COLO829 (cell line): ENCODE data around the gene OR7C2.
"Not testable (repeated sequence)": the region's sequence is repeated elsewhere in the genome, so short reads cannot be mapped to it uniquely, and the experiment has no call there.

Experiments
- DNase-seq: peaks from one replicate; pipeline ENCODE4 v3.0.0; 2012; ENCODE audit warnings: low spot score

The OR7C2 gene

DNA sequence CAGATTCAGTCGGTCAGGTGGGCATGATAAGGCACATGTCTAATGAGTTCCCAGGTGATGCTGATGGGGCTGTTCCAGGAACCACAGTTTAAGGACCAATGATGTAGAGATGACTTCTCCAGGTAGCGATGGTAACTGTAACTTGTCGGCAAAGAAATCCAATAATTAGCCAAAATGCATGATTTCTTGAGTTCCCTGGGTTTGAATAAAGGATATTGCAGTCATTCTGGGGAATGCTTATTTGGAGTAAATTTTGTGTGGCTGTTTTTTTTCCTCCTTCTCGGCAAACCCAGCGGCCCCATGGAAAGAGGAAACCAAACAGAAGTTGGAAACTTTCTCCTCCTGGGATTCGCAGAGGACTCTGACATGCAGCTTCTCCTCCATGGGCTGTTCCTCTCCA lies at the start of gene OR7C2:
OR7C2 (plus strand) TSS at position 301 of the 400 bp plus-strand sequence; CDS start at position 301, 0 bp downstream.
- no peak for DNase-seq

DNA sequence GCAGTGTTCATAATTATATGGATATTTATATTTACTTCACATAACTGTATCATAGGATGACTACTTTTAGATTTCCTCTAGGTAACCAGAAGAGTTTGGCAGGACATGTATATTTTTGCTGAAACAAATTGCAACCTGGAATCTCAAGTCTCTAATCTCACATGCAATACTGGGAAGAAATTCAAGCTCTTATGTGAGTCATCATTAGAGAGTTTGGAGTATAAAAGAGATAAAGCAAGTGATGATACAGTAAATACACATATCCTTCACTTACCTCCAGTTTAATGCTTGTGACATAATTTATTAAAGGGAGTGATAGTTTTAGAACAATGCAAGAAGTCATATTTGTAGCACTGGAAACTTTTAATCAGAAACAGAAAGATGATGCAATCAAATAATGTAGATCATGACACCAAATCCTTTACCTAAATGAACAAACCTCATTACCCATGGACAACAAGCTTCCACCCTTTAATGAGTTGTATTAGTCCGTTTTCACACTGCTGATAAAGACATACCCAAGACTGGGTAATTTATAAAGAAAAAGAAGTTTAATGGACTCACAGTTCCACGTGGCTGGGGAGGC lies 39.5 kb upstream of the OR7C2 start:
- DNase-seq = no peak

DNA sequence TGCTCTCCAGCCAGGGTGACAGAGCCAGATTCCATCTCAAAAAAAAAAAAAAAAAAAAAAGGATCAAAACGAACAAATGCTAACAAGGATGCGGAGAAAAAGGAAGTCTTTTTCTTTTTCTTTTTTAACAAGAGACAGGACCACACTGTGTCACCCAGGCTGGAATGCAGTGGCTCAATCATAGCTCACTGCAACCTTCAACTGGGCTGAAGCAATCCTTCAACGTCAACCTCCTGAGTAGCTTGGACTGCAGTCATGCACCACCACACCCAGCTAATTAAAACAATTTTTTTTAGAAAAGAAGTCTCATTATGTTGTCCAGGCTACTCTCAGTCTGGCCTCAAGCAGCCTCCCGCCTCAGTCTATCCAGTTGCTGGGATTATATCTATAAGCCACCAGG lies 34.6 kb upstream of the OR7C2 start:
- DNase-seq = no peak

DNA sequence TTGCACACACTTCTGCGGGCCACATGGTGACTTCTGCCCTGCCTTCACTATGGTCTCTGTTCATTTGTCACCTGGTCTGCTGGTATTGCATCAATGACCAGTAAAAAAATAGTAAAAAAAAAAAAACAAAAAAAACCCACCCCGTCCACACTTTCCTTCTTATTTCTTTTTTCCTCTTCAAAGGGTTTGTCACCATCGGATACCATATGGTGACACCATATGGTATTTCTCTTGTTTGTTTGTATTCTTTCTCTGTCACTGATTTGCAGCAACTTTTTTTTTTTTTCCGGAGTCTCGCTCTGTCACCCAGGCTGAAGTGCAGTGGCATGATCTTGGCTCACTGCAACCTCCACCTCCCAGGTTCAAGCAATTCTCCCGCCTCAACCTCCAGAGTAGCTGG lies 26.2 kb upstream of the OR7C2 start:
- no peak for DNase-seq

DNA sequence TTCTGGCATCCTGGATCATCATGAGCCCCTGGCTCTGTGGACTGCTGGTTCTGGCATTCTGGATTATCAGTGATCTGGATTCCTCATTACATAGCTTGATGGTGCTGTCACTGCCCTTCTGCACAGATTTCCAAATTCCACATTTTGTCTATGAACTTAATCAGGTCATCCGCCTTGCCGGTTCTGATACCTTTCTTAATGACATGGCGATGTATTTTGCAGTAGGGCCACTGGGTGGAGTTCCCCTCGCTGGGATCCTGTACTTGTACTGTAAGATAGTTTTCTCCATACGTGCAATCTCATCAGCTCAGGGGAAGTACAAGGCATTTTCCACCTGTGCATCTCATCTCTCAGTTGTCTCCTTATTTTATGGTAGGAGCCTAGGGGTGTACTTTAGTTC lies 24.4 kb upstream of the OR7C2 start:
- DNase-seq = no peak

DNA sequence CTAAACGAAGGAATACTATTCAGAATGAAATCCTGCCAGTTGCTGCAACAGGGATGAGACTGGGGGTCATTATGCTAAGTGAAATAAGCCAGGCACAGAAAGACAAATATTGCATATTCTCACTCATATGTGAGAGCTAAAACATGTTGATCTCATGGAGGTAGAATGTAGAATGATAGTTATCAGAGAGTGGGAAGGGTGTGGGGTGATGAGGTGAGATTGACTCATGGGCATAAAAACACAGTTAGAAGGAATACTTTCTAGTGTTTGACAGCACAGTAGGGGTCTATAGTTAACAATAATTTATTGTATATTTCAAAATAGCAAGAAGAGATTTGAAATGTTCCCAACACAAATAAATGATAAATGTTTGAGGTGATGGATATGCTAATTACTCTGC lies 7.8 kb upstream of the OR7C2 start:
- no peak for DNase-seq

DNA sequence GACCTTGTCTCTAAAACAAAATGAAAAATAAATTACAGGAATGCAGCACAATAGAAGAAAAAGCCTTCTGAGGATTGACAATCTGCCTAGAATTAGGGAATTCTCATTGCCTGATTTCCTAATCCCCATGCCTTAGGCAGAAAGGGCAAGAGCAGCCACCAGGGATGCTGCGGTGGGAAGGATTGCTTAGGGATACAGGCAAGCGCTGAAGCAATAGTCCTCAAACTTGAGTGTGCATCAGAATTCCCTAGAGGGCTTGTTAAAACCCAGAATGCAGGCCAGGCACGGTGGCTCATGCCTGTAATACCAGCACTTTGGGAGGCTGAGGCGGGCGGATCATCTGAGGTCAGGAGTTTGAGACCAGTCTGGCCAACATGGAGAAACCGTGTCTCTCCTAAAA lies 1.0 kb upstream of the OR7C2 start:
- no peak for DNase-seq

DNA sequence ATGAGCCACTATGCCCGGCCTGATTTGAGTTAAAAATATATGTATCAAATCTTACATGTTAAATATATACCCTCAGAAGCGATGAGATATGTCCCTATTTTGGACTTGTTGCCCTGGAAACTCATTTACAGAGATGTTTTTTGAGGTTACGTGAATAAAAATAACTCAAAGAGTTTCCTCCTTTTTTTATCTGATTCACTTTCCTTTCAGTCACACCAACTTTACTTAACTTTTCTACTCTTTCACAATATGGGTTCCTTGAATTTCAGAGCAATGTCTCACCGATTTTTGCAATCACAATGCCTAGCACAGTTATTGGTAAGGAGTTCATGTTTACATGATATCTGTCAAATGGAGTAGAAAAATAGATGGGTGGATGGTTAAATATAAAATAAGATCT lies 2.3 kb downstream of the OR7C2 start:
- no peak for DNase-seq

DNA sequence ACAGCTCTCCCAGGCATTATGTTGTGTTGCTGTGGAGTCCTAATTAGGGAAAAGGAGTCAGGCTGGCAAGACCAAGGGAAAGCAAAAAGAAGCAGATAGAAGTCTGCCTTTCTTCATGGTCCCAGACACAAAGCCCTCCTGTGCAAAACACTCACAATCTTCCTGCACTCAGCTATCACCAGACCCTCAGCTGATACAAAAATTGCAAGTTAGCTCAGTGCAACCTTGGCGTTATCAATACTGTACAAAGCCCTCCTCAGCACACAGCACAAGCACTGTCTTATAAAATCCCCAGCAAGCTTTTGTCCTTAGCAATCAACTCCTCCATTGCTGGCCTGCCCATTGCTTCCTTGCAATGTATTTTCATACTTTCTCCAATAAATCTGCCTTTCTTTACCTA lies 3.2 kb downstream of the OR7C2 start:
- no peak for DNase-seq

DNA sequence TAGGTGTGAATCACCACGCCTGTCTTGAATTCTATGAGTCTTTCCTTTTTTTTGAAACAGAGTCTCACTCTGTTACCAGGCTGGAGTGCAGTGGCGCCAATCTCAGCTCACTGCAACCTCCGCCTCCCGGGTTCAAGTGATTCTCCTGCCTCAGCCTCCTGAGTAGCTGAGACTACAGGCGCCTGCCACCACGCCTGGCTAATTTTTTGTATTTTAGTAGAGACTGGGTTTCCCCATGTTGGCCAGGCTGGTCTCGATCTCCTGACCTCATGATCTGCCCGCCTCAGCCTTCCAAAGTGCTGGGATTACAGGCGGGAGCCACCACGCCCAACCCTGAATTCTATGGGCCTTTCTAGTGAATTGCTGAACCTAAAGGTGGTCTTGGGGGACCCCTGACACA lies 8.1 kb downstream of the OR7C2 start:
- not testable (repeated sequence) for DNase-seq

DNA sequence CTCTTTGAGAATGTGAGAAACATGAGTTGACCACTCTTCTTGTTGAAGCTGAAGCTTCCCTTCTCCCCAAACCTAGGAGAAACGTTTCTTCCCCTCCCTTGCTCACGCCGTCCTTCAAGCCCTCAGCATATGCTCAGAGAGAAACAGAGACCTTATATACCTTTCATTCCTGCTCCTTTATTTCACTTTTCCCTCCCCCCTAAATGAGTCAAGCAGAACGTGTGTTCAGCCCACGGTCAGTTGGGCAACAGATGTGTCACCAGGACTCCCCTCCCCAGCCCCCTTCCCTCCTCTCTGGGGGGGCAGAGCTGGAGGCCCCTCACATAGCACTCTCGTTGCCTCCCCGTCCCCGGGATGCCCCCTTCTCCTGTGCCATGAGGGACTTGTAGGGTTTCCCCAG lies 8.6 kb downstream of the OR7C2 start:
- no peak for DNase-seq

DNA sequence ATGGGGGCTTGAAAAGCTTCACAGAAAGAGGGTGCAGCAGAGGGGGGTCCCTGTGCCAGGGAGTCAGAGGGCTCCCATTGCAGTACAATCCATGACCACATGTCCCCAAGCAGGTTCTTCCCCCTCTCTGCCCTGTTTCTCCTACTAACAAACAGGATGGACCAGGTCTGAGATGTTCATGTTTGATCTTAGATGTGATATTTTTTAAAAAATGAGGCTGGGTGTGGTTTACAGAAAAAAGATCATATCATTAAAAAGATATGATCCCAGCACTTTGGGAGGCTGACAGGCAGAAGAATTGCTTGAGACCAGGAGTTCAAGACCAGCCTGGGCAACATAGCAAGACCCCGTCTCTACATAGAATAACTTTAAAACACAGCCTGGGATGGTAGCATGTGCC lies 9.1 kb downstream of the OR7C2 start:
- no peak for DNase-seq

DNA sequence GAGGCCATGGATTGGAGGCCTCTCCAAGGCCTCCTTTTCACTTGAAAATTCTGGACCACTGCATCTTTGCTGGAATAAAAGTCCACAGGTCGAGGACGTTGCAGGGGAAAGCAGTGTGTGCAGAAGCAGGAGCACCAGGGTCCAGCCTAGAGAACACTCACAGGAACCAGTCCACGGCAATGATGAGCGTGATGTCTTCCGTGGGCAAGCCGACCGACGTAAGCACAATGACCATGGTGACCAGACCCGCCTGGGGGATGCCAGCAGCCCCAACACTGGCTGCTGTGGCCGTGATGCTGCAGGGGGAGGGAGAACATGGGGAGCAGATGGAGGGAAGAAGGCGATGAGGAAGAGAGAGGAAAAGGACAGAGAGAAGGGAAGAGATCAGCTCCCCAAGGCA lies 11.5 kb downstream of the OR7C2 start:
- DNase-seq = no peak

DNA sequence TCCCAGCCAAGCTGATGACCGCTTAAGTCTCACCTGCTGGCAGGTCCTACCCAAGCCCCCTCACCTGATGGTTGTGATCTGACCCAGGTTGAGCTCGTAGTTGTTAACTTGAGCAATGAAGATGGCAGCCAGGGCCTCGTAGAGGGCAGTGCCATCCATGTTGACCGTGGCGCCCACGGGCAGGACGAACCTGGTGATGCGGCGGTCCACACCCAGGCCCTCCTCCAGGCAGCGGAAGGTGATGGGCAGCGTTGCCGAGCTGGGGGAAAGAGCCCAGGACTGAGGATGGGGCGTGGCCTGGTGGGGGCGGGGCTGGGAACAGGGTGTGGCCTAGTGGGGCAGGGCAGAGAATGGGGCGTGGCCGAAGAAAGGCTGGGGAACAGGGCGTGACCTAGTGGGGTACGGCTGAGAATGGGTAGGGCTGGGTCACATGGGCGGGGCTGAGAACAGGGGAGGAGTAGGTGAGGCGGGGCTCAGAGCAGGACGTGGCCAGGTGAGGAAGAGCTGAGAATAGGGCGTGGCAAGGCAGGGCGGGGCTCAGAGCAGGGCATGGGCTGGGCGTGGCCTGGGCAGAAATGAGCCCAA lies 12.9 kb downstream of the OR7C2 start:
- no peak for DNase-seq

DNA sequence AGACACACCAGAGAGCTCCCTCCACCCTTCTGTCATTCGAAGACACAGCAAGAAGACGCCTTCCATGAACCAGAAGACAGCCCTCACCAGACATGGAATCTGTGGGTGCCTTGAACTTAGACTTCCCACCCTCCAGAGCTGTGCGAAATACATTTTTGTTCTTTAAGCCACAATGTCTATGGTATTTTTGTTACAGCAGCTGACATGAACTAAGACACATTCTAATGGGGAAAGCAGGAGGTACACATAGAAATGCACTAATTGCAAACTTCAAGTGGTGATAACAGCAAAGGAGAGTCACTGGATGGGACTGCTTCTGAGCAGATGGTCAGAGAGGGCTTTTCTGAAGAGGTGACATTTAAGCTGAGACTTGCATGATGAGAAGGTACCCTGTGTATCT lies 16.2 kb downstream of the OR7C2 start:
- DNase-seq = no peak

DNA sequence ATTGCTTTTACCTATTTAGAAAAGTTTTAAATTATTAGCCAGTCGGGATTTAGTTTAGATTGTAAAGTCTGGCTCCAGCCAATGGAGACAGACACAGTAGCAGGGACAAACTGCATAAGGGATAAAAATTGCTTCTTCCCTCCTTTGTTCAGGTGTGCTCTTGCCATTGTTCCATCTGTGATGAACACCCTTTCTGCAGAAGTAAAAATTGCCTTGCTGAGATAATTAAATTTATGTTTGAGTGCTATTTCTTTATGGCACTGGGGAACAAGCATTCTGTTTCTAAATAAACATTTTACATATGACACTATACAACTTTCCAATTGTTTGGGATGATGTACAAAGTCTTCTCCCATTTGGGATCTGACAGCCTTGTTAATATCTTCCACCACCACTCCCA lies 18.0 kb downstream of the OR7C2 start:
- DNase-seq = no peak

DNA sequence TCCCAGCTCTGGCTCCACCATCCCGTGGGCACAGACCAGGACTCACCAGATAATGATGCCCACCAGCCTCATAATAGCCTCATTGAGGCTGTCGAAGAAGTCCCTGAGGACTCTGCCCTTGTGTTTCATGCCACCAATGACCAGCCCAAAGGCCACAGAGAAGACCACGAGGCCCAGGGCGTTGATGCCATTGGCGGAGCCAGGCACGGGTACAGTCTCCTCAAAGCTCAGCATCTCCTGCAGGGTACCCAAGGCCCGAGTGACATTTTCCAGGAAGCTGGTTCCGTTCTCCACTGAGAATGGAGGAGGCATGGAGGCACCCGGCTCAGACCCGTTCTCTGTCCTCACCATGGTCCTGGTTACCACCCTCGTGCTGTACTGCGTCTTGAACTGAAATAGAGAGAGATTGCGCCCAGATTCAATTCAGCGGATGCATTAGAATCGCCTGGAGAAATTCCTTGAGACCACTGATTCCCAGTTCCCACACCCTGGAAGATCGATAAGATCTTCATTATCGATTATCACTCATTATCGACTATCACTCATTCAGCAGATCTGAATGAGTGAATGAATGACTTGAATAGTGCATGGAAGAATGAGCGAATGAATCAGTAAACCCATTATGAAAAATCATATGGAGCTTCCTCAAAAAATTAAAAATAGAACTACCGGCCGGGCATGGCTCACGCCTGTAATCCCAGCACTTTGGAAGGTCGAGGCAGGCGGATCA lies 20.8 kb downstream of the OR7C2 start:
- no peak for DNase-seq

DNA sequence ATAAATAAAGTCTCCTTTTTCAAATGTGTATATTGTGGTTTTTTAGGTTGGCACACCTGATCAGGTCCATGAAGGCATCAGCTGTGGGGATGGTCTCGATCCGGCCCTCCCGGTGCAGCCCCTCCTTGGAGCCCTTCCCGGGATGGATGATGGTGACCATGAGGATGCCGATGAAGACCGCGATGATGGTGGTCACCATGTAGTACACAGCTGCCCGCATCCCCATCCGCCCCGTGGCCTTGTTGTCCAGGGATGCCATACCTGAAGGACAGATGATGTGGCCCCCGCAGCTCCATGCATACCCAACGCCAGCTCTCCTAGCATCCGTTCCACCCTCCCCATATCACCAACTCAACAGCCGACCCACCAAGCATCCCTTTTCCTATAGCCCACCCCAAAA lies 27.0 kb downstream of the OR7C2 start:
- DNase-seq = no peak

DNA sequence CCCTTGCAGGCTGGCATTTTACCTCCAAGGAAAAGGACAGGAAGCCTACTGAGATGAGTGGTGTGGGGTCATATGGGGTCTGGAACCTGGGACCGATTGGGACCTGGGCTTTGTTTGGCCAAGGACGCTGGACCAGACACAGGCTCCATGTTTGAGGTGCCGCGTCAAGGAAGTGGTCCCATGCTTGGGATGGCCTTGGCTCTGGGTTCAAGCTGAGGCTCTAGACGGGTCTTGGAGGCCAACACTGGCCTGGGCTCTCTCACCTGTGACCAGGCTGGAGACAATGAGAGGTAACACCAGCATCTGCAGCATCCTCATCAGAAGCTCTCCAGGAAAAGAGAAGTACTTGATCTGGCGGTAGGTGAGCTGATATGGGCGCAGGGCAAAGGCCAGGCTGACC lies 30.2 kb downstream of the OR7C2 start:
- no peak for DNase-seq

DNA sequence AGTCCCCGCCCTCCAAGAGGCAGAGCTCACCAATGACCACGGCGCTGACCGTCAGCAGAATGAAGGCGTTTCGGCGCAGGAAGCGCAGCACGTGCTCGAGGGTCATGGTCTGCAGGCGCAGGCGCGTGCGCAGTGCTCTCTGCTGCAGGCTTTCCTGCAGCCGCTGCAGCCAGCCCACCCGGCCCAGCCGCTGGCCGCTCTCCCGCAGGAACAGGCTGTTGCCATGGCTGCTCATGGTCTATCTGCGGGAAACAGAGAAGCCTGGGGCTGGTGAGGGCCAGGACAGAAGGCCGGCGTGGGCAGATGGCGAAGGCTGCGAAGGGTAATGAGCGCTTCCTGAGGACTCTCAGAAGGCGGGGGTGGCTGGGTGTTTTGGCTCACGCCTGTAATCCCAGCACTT lies 31.4 kb downstream of the OR7C2 start:
- DNase-seq = peak; percentile 6

DNA sequence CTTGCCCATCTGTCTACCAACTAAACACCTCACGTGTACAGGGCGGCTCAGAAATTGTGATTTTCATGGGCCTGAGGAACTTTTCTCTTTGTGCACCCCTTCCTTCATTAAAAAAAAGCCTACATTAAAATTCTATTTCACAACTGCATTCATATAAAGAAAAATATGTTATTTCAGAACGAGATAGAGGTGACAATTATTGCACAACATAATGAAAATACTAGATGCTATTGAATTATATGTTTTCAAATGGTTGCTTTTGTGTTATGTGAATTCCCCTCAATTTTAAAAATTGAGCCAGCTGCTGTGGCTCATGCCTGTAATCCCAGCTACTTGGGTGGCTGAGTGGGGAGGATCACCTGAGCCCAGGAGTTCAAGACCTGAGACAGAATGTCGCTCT lies 33.2 kb downstream of the OR7C2 start:
- no peak for DNase-seq

DNA sequence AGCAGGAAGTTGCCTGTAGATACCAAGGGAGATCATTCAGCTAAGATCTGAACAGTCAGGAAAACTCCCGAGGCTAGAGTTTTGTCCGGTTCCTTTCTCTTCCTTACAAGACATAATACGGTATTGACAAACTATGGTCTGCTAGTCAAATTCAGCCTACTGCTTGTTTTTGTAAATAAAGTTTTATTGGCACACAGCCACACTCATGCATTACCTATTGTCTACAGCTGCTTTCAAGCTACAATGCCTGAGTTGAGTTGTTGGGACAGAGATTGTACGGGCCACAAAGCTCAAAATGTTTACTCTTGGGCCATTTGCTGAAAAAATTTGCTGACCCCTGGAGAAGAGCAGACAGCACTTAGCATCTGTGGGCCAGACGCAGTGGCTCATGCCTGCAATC lies 35.8 kb downstream of the OR7C2 start:
- DNase-seq = no peak

DNA sequence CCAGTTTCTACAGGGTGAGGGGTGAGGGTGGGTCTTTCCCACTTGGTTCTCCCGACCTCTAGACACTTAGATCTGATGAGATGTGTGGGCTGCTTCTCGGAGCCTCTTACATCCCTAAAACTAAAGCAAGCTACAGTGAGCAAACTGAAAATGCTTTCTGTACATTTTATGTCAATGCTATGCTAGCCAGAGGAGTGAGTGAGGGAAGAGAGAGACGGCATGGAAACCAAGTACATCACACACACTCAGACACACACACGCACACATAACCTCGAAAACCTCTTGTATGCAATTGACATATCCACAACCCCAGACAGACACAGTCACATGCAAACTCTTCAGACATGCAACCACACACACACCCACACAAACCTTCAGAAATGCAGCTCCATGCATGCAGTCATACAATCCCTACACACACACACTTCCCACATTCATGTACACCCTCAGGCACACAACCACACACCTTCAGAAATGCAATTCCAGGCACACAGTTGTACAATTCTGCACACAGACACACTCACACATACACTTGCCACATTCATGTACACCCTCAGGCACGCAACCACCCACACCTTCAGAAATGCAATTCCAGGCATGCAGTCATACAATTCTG lies 37.0 kb downstream of the OR7C2 start:
- no peak for DNase-seq
